Esophagus squamous epithelium (tissue), 4 donors: ENCODE data around the gene GNLY.
"Not testable (repeated sequence)": the region's sequence is repeated elsewhere in the genome, so short reads cannot be mapped to it uniquely, and the experiment has no call there.

Experiments used
- POLR2A ChIP-seq, 4 donors: fragments of 450-650 bp; IDR thresholded peaks; one replicate each; pipeline ENCODE4 v1.6.1; 2017; ENCODE audit warnings: antibody characterized with exemption in 4 of 4, mild to moderate bottlenecking in 4 of 4, moderate library complexity in 3 of 4
- TF ChIP-seq, protein P1 (sequence below), 6 experiments: fragments of 450-650 bp in 4 of 6; fragments of 200-600 bp in 2 of 6; sonication (generic) in 2 of 6; IDR thresholded peaks; one replicate each; pipeline ENCODE4 v1.5.1; 2016 to 2019; ENCODE audit warnings: antibody characterized with exemption in 6 of 6, mild to moderate bottlenecking in 4 of 6, moderate library complexity in 4 of 6

DNA sequence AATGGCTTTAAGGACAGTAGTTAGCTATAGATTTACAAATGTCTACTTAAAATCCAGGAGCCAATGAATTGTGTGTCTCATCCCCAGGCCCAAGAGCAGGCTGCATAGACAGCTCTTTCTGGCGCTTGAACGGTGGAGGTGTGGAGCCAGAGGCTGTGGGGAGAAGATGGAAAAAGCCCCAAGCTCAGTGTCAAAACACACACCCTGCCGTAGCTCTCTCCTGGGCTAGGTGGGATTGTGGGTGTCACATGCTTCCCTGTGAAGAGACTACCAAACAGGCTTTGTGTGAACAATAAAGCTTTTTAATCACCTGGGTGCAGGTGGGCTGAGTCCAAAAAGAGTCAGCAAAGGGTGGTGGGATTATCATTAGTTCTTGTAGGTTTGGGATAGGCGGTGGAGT lies 36.8 kb upstream of the GNLY start:
- not testable (repeated sequence) for TF ChIP-seq POLR2A (IDR thresholded peaks at IDR 0.05)
- TF ChIP-seq, protein P1, sequence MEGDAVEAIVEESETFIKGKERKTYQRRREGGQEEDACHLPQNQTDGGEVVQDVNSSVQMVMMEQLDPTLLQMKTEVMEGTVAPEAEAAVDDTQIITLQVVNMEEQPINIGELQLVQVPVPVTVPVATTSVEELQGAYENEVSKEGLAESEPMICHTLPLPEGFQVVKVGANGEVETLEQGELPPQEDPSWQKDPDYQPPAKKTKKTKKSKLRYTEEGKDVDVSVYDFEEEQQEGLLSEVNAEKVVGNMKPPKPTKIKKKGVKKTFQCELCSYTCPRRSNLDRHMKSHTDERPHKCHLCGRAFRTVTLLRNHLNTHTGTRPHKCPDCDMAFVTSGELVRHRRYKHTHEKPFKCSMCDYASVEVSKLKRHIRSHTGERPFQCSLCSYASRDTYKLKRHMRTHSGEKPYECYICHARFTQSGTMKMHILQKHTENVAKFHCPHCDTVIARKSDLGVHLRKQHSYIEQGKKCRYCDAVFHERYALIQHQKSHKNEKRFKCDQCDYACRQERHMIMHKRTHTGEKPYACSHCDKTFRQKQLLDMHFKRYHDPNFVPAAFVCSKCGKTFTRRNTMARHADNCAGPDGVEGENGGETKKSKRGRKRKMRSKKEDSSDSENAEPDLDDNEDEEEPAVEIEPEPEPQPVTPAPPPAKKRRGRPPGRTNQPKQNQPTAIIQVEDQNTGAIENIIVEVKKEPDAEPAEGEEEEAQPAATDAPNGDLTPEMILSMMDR (IDR thresholded peaks at IDR 0.05), result not testable (repeated sequence)
